Measurements from ENCODE around the gene C7orf33. TPM values are rescaled to one million over a fixed set of nuclear protein-coding genes. Genes with fewer than 3 reads are reported as not detected.

The C7orf33 gene
- total and polyA plus RNA-seq, 11 donors, result not detected

DNA sequence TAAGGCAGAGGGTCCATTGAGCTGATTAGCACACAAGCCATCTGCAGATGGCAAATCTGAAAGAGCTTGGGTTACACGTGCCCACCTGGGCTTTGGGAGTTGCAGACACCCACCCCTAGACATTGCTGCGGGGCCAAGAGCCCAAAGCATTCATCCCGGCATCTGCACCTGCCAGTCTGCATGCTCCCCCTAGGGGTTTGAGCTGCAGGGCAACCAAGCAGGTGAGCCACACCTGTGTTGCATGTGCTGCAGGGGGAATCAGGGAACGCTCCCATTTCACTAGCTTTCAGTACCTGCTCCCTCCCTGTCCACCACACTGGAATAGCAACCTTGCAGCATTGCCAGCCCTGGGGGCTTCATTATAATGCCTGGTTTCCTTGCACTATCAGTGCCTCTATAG, 21.1 kb downstream of the C7orf33 start:
- WGBS, 4 donors, result 46 to 61% (median 55%) methylated on average over 3 to 4 of the region's 4 CpGs
- no peak for ATAC-seq
- intact Hi-C loops (cut with DNase I), result no loop called here
- Histone ChIP-seq H3K4me3 (no peak overlapping the region), H3K9me3 (no peaks in the 10 kb centered on the region), H3K4me1 (peaks cover 0 to 3% (median 0%) of the 10 kb centered on the region in 12 donors), H3K27ac (no peak overlapping the region), H3K36me3 (no peaks in the 10 kb centered on the region), H3K27me3 (peaks cover 0 to 17% (median 4%) of the 10 kb centered on the region in 9 donors)
- no peak for DNase-seq
- TF ChIP-seq, protein P1, sequence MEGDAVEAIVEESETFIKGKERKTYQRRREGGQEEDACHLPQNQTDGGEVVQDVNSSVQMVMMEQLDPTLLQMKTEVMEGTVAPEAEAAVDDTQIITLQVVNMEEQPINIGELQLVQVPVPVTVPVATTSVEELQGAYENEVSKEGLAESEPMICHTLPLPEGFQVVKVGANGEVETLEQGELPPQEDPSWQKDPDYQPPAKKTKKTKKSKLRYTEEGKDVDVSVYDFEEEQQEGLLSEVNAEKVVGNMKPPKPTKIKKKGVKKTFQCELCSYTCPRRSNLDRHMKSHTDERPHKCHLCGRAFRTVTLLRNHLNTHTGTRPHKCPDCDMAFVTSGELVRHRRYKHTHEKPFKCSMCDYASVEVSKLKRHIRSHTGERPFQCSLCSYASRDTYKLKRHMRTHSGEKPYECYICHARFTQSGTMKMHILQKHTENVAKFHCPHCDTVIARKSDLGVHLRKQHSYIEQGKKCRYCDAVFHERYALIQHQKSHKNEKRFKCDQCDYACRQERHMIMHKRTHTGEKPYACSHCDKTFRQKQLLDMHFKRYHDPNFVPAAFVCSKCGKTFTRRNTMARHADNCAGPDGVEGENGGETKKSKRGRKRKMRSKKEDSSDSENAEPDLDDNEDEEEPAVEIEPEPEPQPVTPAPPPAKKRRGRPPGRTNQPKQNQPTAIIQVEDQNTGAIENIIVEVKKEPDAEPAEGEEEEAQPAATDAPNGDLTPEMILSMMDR (IDR thresholded peaks at IDR 0.05), result no peak
- TF ChIP-seq POLR2A (IDR thresholded peaks at IDR 0.05), result no peak

DNA sequence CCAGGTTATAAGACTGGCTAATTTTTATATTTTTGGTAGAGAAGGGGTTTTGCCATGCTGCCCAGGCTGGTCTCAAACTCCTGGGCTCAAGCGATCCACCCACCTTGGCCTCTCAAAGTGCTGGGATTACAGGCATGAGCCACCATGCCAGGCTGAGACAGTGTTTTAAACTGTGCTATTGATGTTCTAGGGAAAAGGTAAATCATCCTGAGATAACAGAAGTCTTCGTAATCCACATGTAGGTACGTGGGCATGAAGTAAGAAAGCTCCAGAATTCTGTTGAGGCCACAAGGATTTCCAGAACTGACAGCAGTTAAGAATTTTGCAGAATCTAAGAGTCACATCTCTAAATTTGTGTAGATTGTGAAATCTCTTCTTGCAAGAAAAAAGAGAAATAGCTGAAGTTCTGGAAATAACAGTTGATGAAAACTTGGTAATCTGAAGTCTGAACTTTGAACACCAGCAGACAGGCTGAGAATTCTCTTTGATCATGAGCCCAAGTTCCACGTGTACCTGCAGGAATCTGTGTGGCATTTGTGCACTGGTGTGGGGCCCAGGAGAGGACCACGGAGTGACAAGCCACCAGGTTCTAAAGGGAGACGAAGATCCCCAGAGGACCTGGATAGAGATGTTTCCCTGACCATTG, 24.6 kb downstream of the C7orf33 start:
- intact Hi-C loops (cut with DNase I), result no loop called here
- WGBS, 4 donors, result 63 to 73% (median 70%) methylated on average over 6 of the region's 6 CpGs
- Histone ChIP-seq H3K9me3 (peaks cover 0 to 7% (median 0%) of the 10 kb centered on the region in 12 donors), H3K4me3 (no peak overlapping the region), H3K27ac (no peak overlapping the region), H3K36me3 (no peaks in the 10 kb centered on the region), H3K4me1 (no peaks in the 10 kb centered on the region), H3K27me3 (peaks cover 0 to 29% (median 6%) of the 10 kb centered on the region in 9 donors)
- TF ChIP-seq, protein P1 (IDR thresholded peaks at IDR 0.05), result no peak
- no peak for TF ChIP-seq POLR2A (IDR thresholded peaks at IDR 0.05)
- DNase-seq, result no peak
- ATAC-seq, result no peak

DNA sequence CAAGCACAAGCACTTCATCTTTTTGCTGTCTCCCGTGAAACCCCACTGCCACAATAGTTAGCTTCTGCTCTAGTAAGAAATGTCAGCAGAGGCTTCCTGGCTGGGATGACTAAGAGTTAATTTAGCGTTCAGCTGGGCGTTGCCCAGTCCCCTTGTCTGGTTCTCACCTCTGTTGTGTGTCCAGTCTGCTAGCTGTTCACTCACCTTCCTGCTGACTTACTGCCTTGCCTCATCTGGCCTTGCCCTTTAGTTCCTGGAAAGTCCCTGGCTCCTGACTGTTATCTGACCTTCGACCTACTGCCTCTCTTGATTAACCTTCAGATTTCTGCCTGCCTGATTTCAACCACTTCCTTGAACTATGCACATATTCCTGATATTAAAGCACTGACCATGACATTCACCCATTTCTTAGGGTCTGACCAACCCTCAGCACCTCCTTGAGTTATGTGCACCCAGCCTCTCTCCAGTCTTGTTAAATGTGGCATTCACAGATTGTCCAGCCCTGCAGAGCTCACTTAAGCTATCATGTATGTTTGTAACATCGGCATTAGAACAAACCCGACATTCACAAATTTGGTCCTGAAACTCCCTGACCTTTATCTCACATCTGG, 30.3 kb downstream of the C7orf33 start:
- DNase-seq (no peak), ATAC-seq (no peak)
- Histone ChIP-seq H3K27ac (no peak overlapping the region), H3K9me3 (peaks cover 0 to 7% (median 0%) of the 10 kb centered on the region in 12 donors), H3K4me1 (peaks cover 0 to 21% (median 0%) of the 10 kb centered on the region in 12 donors), H3K36me3 (no peaks in the 10 kb centered on the region), H3K4me3 (no peak overlapping the region), H3K27me3 (peaks cover 0 to 23% (median 6%) of the 10 kb centered on the region in 9 donors)
- 53 to 62% (median 58%) methylated on average over 6 of the region's 6 CpGs for WGBS, 4 donors
- TF ChIP-seq POLR2A (IDR thresholded peaks at IDR 0.05), result no peak
- TF ChIP-seq, protein P1 (IDR thresholded peaks at IDR 0.05), result no peak
- intact Hi-C loops (cut with DNase I), result no loop called here

DNA sequence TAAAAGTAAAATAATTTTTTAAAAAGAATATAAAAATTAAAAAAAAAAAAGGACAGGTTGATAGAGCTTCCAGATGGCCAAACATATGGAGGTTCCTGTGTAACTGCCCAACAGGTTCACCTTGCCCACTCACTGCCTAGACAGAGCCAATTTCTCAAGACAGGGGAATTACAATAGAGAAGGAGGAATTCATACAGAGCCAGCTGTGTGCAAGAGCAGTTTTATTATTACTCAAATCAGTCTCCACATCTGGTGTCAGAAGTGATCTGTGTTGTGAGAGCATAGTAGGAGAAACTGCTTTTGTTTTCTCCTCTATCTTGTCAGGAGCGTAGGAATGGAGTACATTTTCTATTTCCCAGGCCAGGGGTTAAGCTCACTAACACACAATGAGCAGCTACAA, 31.0 kb downstream of the C7orf33 start:
- H3K4me3 ChIP-seq, result no peak overlapping the region
- ATAC-seq (no peak), DNase-seq (no peak)
- H3K4me1 ChIP-seq, result peaks cover 0 to 21% (median 0%) of the 10 kb centered on the region in 12 donors
- intact Hi-C loops (cut with DNase I), result no loop called here
- H3K36me3 ChIP-seq, result no peaks in the 10 kb centered on the region
- WGBS, 4 donors, result 95 to 98% (median 97%) methylated on average over 1 of the region's 1 CpG
- no peak overlapping the region for H3K27ac ChIP-seq
- peaks cover 0 to 16% (median 2%) of the 10 kb centered on the region in 9 donors for H3K27me3 ChIP-seq
- TF ChIP-seq, protein P1 (IDR thresholded peaks at IDR 0.05), result no peak
- no peak for TF ChIP-seq POLR2A (IDR thresholded peaks at IDR 0.05)
- H3K9me3 ChIP-seq, result peaks cover 0 to 7% (median 0%) of the 10 kb centered on the region in 12 donors

Data from heart left ventricle (tissue), 16 donors.